ENCODE results near the gene VMAC. TPM values are rescaled to one million over a fixed set of nuclear protein-coding genes. Genes with fewer than 3 reads are reported as not detected.

Gene VMAC
- polyA plus RNA-seq, 4 donors: 1.1 to 8.8 (median 2.7) TPM

DNA sequence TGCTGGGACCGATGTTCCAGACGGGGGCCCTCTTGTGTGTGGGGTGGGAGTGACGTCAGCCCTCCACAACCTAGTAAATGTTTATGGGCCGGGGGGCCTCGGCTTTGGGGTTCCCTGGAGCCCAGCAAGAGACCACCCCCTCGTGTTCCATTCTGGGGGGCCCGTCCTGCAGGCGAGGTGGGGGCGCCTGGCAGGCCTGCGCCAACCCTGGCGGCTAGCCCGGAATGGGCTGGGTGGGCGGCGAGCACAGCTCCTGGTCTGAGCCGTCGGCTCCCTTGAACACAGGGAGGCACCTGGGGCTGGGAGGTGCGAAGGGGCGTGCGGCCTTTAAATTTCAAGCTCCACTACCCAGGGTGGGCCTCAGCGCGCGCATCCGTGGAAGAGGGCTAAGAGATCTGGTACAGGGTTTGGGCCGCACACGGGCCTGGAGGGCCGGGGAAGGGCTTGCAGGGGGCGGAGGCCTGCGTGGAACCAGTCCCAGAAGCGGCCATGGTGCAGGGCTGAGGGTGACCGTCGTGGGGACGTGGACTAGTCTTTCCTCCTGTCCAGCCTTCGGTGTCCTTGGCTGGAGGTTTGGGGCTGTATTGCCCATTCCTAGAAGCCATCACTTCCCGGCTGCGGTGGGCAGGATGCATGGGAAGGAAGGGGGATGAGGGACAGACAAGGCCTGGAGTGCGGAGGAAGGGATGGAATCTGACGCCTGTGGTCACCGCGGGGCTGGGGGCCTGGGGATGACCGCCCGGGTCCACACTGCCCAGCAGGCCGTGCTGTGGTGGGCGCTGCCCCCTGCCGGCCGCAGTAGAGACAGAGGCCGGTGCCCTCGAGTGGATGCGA lies 12.5 kb upstream of the VMAC start:
- H3K27ac ChIP-seq (ENCODE audit: low read depth in 1 of 3, low read length in 2 of 3): no peak overlapping the region
- H3K36me3 ChIP-seq (ENCODE audit: control insufficient read depth in 3 of 3, insufficient read depth in 2 of 3, low read depth in 1 of 3, low read length in 3 of 3): peaks cover 5 to 34% (median 11%) of the 10 kb centered on the region in 3 donors
- H3K9me3 ChIP-seq (ENCODE audit: control insufficient read depth in 2 of 2, insufficient read depth in 1 of 2, low read depth in 1 of 2, low read length in 1 of 2): no peaks in the 10 kb centered on the region
- 3 to 11% (median 11%) methylated on average over 47 to 48 of the region's 48 CpGs for WGBS, 3 donors
- no peak overlapping the region for H3K4me3 ChIP-seq (ENCODE audit: low read depth in 1 of 3, low read length in 3 of 3)
- H3K27me3 ChIP-seq (ENCODE audit: control insufficient read depth in 3 of 3, insufficient read depth in 3 of 3, low read length in 3 of 3): peaks cover 0 to 28% (median 0%) of the 10 kb centered on the region in 3 donors
- FAIRE-seq (no peak), DNase-seq (peak in 1 of 2 donors; percentile 35)
- H3K4me1 ChIP-seq (ENCODE audit: control insufficient read depth in 3 of 3, insufficient read depth in 2 of 3, low read depth in 1 of 3, low read length in 2 of 3): peaks cover 0 to 10% (median 0%) of the 10 kb centered on the region in 3 donors

DNA sequence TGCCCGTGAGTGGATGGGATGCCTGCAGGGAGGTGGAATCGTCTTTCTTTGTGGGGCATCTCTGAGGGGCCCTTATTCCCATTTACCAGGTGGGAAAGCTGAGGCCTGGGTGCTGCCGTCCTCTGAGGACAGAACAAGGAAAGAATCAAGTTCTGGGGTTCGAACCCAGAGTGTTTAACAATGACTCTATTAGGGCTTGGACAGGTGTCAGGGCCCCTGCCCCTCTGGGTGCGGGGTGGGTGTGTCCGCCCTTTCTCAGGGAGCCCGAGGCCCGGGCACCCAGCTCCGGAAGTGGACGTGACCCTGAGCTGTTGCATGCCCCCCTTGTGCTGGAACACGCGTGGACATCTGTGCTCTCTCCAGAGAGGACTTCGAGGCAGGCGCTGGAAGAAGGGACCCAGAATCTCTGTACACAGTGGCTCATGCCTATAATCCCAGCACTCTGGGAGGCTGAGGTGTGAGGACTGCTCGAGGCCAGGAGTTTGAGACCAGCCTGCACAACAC lies 11.8 kb upstream of the VMAC start:
- 46 to 57% (median 51%) methylated on average over 15 of the region's 15 CpGs for WGBS, 3 donors
- no peak overlapping the region for H3K27ac ChIP-seq (ENCODE audit: low read depth in 1 of 3, low read length in 2 of 3)
- H3K4me3 ChIP-seq (ENCODE audit: low read depth in 1 of 3, low read length in 3 of 3): no peak overlapping the region
- DNase-seq (no peak), FAIRE-seq (no peak)
- H3K4me1 ChIP-seq (ENCODE audit: control insufficient read depth in 3 of 3, insufficient read depth in 2 of 3, low read depth in 1 of 3, low read length in 2 of 3): peaks cover 0 to 10% (median 0%) of the 10 kb centered on the region in 3 donors
- H3K27me3 ChIP-seq (ENCODE audit: control insufficient read depth in 3 of 3, insufficient read depth in 3 of 3, low read length in 3 of 3): peaks cover 0 to 28% (median 0%) of the 10 kb centered on the region in 3 donors
- peaks cover 5 to 40% (median 11%) of the 10 kb centered on the region in 3 donors for H3K36me3 ChIP-seq (ENCODE audit: control insufficient read depth in 3 of 3, insufficient read depth in 2 of 3, low read depth in 1 of 3, low read length in 3 of 3)
- H3K9me3 ChIP-seq (ENCODE audit: control insufficient read depth in 2 of 2, insufficient read depth in 1 of 2, low read depth in 1 of 2, low read length in 1 of 2): no peaks in the 10 kb centered on the region

DNA sequence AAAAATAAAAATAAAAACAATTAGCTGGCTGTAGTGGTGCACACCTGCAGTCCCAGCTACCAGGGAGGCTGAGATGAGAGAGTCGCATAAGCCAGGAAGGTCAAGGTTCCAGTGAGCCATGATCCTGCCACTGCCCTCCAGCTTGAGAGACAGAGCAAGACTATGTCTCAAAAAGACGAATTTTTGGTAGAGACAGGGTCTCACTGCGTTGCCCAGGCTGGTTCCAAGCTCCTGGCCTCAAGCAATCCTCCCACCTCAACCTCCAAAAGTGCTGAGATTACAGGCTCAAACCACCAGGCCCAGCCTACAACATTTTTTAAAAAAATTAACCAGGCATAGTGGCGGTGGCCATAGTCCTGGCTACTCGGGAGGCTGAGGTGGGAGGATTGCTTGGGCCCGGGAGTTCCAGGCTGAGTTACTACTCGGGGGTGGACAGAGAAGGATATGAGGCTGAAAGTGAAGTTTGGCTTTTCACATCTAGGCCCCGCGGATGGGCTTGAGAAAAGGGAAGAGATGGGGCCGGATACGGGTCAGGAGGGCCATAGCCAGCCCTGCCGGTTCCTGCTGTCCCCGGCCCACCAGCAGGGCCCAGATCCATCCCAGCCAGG lies 11.3 kb upstream of the VMAC start:
- H3K4me3 ChIP-seq (ENCODE audit: low read depth in 1 of 3, low read length in 3 of 3): no peak overlapping the region
- DNase-seq (no peak), FAIRE-seq (no peak)
- H3K36me3 ChIP-seq (ENCODE audit: control insufficient read depth in 3 of 3, insufficient read depth in 2 of 3, low read depth in 1 of 3, low read length in 3 of 3): peaks cover 5 to 46% (median 11%) of the 10 kb centered on the region in 3 donors
- H3K9me3 ChIP-seq (ENCODE audit: control insufficient read depth in 2 of 2, insufficient read depth in 1 of 2, low read depth in 1 of 2, low read length in 1 of 2): no peaks in the 10 kb centered on the region
- 77 to 87% (median 86%) methylated on average over 12 to 13 of the region's 13 CpGs for WGBS, 3 donors
- peaks cover 0 to 28% (median 0%) of the 10 kb centered on the region in 3 donors for H3K27me3 ChIP-seq (ENCODE audit: control insufficient read depth in 3 of 3, insufficient read depth in 3 of 3, low read length in 3 of 3)
- H3K4me1 ChIP-seq (ENCODE audit: control insufficient read depth in 3 of 3, insufficient read depth in 2 of 3, low read depth in 1 of 3, low read length in 2 of 3): peaks cover 0 to 10% (median 0%) of the 10 kb centered on the region in 3 donors
- H3K27ac ChIP-seq (ENCODE audit: low read depth in 1 of 3, low read length in 2 of 3): no peak overlapping the region

DNA sequence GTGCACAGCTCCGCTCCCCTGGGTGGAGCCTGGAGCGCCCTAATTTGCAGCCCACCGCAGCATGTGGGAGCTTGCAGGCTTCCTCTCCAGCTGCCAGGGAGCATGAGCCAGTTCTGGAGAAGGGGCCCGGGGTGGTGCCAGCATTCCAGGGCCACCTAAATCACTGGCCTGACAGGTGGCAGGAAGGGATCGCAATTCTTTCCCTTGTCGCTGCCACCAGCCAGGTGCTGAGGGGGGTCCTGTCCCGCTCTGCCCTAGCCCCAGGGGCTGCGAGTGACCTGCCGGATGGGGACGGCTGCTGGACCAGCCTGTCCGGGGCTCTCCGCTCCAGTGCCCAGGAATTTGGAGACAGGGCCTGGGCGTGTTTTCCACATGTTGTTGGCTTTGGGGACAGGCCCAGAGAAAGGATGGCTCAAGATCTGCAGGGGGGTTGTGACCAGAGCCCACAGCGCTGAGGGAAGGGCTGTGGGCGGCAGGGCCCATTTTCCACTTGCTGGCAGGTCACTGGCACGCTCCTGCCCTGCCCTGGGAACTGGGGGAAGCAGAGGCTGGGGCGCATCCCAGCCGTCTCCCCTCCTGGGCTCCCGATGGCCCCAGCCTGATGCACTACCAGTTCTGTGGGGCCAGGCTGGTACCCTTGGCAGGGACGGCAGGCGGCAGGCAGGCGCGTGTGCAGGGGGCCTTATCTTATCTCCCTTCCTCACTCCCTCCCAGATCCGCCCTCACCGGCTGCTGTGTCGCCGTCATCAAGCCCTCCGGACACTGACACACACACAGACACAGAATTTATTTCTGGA lies 10.6 kb upstream of the VMAC start:
- Histone ChIP-seq H3K36me3 (ENCODE audit: control insufficient read depth in 3 of 3, insufficient read depth in 2 of 3, low read depth in 1 of 3, low read length in 3 of 3) (peaks cover 5 to 46% (median 11%) of the 10 kb centered on the region in 3 donors), H3K27me3 (ENCODE audit: control insufficient read depth in 3 of 3, insufficient read depth in 3 of 3, low read length in 3 of 3) (peaks cover 0 to 28% (median 0%) of the 10 kb centered on the region in 3 donors), H3K4me3 (ENCODE audit: low read depth in 1 of 3, low read length in 3 of 3) (no peak overlapping the region), H3K27ac (ENCODE audit: low read depth in 1 of 3, low read length in 2 of 3) (no peak overlapping the region), H3K9me3 (ENCODE audit: control insufficient read depth in 2 of 2, insufficient read depth in 1 of 2, low read depth in 1 of 2, low read length in 1 of 2) (no peaks in the 10 kb centered on the region), H3K4me1 (ENCODE audit: control insufficient read depth in 3 of 3, insufficient read depth in 2 of 3, low read depth in 1 of 3, low read length in 2 of 3) (peaks cover 0 to 10% (median 0%) of the 10 kb centered on the region in 3 donors)
- FAIRE-seq: no peak
- DNase-seq: no peak
- WGBS, 3 donors: 70 to 84% (median 73%) methylated on average over 25 to 28 of the region's 28 CpGs

DNA sequence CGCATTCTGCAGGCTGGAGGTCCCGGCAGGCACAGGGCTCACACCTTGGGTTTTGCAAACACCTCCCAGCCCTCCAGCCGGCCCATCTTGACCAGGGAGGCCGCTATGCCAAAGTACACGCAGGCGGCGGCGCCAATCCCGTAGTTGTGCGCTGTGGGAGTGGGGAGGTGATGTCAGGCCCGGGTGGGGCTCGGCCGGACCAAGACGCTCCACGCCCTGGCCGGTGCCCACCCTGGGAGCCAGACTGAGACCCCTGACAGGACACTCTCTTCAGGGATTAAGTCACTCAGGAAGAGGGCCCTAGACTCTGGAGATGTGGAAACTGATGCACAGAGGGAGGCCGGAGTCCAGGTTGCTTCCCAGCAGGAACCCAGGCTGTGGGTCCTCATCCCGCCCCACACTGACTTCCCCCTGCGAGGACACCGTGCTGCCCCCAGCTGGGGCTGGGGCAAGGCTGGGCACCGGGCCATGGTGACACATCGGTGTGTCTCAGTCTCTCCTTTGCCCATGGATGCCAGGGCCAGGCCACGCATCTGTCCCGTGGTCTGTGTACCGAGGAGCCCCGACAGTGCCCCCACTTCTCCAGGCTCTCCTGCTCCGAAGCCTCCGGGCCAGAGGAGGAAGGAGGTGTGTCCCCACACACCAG lies 9.8 kb upstream of the VMAC start:
- no peaks in the 10 kb centered on the region for H3K9me3 ChIP-seq (ENCODE audit: control insufficient read depth in 2 of 2, insufficient read depth in 1 of 2, low read depth in 1 of 2, low read length in 1 of 2)
- no peak overlapping the region for H3K27ac ChIP-seq (ENCODE audit: low read depth in 1 of 3, low read length in 2 of 3)
- peaks cover 0 to 22% (median 0%) of the 10 kb centered on the region in 3 donors for H3K27me3 ChIP-seq (ENCODE audit: control insufficient read depth in 3 of 3, insufficient read depth in 3 of 3, low read length in 3 of 3)
- FAIRE-seq (no peak), DNase-seq (no peak)
- H3K4me1 ChIP-seq (ENCODE audit: control insufficient read depth in 3 of 3, insufficient read depth in 2 of 3, low read depth in 1 of 3, low read length in 2 of 3): peaks cover 0 to 10% (median 0%) of the 10 kb centered on the region in 3 donors
- H3K4me3 ChIP-seq (ENCODE audit: low read depth in 1 of 3, low read length in 3 of 3): no peak overlapping the region
- H3K36me3 ChIP-seq (ENCODE audit: control insufficient read depth in 3 of 3, insufficient read depth in 2 of 3, low read depth in 1 of 3, low read length in 3 of 3): peaks cover 5 to 49% (median 11%) of the 10 kb centered on the region in 3 donors
- 70 to 80% (median 79%) methylated on average over 28 of the region's 28 CpGs for WGBS, 3 donors

DNA sequence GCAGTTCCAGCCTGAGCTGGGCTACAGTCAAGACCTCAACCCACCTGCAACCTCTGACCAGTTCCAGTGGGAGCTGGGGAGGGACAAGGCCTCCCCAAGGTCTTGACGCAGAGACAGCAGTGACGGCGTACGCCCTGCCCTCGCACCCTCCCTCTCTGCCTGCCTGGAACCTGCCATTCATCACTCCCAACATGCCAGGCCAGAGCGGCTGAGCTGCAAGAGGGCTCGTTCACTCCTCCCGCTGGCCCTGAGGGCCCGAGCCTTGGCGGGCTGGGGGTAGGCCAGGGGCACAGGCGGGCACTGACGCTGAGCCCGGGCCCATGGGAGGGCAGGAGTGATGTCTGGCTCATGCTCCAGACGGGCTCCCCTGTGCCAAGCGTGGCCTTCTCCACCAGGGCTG lies 9.3 kb upstream of the VMAC start:
- peaks cover 0 to 10% (median 0%) of the 10 kb centered on the region in 3 donors for H3K4me1 ChIP-seq (ENCODE audit: control insufficient read depth in 3 of 3, insufficient read depth in 2 of 3, low read depth in 1 of 3, low read length in 2 of 3)
- H3K9me3 ChIP-seq (ENCODE audit: control insufficient read depth in 2 of 2, insufficient read depth in 1 of 2, low read depth in 1 of 2, low read length in 1 of 2): no peaks in the 10 kb centered on the region
- H3K27ac ChIP-seq (ENCODE audit: low read depth in 1 of 3, low read length in 2 of 3): no peak overlapping the region
- no peak overlapping the region for H3K4me3 ChIP-seq (ENCODE audit: low read depth in 1 of 3, low read length in 3 of 3)
- H3K36me3 ChIP-seq (ENCODE audit: control insufficient read depth in 3 of 3, insufficient read depth in 2 of 3, low read depth in 1 of 3, low read length in 3 of 3): peaks cover 7 to 55% (median 11%) of the 10 kb centered on the region in 3 donors
- DNase-seq: no peak
- no peak for FAIRE-seq
- peaks cover 0 to 18% (median 0%) of the 10 kb centered on the region in 3 donors for H3K27me3 ChIP-seq (ENCODE audit: control insufficient read depth in 3 of 3, insufficient read depth in 3 of 3, low read length in 3 of 3)
- WGBS, 3 donors: 86 to 94% (median 87%) methylated on average over 13 to 15 of the region's 15 CpGs

DNA sequence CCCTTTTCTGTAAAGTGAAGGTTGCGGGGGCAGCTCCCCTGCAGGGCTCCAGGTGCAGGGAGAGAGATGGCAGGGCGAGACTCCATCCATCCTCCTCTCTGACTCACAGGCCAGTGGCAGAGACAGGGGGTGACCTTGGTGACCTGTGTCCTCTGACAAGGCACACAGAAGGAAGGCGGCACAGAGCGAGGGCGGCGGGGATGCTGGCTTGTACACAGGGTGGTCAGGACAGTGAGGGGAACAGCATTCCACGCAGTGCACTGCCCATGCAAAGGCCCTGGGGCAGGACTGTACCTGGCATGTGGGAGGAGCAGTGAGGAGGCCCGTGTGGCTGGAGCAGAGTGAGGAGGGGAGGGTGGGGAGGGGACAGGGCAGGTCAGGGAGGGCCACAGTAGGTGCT lies 8.8 kb upstream of the VMAC start:
- H3K36me3 ChIP-seq (ENCODE audit: control insufficient read depth in 3 of 3, insufficient read depth in 2 of 3, low read depth in 1 of 3, low read length in 3 of 3): peaks cover 7 to 58% (median 11%) of the 10 kb centered on the region in 3 donors
- DNase-seq (no peak), FAIRE-seq (no peak)
- no peaks in the 10 kb centered on the region for H3K9me3 ChIP-seq (ENCODE audit: control insufficient read depth in 2 of 2, insufficient read depth in 1 of 2, low read depth in 1 of 2, low read length in 1 of 2)
- peaks cover 0 to 10% (median 0%) of the 10 kb centered on the region in 3 donors for H3K4me1 ChIP-seq (ENCODE audit: control insufficient read depth in 3 of 3, insufficient read depth in 2 of 3, low read depth in 1 of 3, low read length in 2 of 3)
- H3K4me3 ChIP-seq (ENCODE audit: low read depth in 1 of 3, low read length in 3 of 3): no peak overlapping the region
- peaks cover 0 to 14% (median 0%) of the 10 kb centered on the region in 3 donors for H3K27me3 ChIP-seq (ENCODE audit: control insufficient read depth in 3 of 3, insufficient read depth in 3 of 3, low read length in 3 of 3)
- WGBS, 3 donors: 89 to 94% (median 89%) methylated on average over 8 of the region's 8 CpGs
- H3K27ac ChIP-seq (ENCODE audit: low read depth in 1 of 3, low read length in 2 of 3): no peak overlapping the region

Data from small intestine (tissue), 7 donors.